ENCODE measurements around the gene SUSD6. TPM values are rescaled to one million over a fixed set of nuclear protein-coding genes. Genes with fewer than 3 reads are reported as not detected.

The SUSD6 gene
- total and polyA plus RNA-seq, 4 donors: 6.8 to 10.8 (median 7.6) TPM

- Histone ChIP-seq H3K9me3 (ENCODE audit: control insufficient read depth in 4 of 4, low read length in 3 of 4) (no peaks in the 10 kb centered on the region), H3K9ac (ENCODE audit: low read depth in 1 of 2, low read length in 2 of 2) (no peak overlapping the region), H3K36me3 (ENCODE audit: control insufficient read depth in 4 of 4, insufficient read depth in 3 of 4, low read depth in 1 of 4, low read length in 3 of 4) (no peaks in the 10 kb centered on the region), H3K27ac (ENCODE audit: low read depth in 1 of 2, low read length in 2 of 2) (no peak overlapping the region), H3K27me3 (ENCODE audit: control insufficient read depth in 4 of 4, insufficient read depth in 4 of 4, low read length in 3 of 4) (peaks cover 4 to 16% (median 8%) of the 10 kb centered on the region in 4 donors), H3K4me3 (ENCODE audit: low read depth in 1 of 3, low read length in 3 of 3) (peak overlapping the region in 2 of 3 donors; percentile 48 to 55), H3K4me1 (ENCODE audit: control insufficient read depth in 4 of 4, insufficient read depth in 4 of 4, low read length in 3 of 4) (peaks cover 8 to 33% (median 15%) of the 10 kb centered on the region in 4 donors)
- whole genome bisulfite sequencing: 16% methylated on average over 62 of the region's 62 CpGs
- TF ChIP-seq RXRA (IDR thresholded peaks at IDR 0.05) (no peak), NR2F2 (IDR thresholded peaks at IDR 0.05) (no peak), EGR1 (IDR thresholded peaks at IDR 0.05; ENCODE audit: low read depth in 2 of 2) (no peak), MAX (IDR thresholded peaks at IDR 0.05) (no peak), SP1 (IDR thresholded peaks at IDR 0.05) (no peak), GABPA (IDR thresholded peaks at IDR 0.05 in 1 of 2, conservative IDR thresholded peaks at IDR 0.05 in 1 of 2) (no peak)
- no peak for DNase-seq (ENCODE audit: low spot score)
Measured at GRCh38 chr14:69571449-69572029, 39.9 kb upstream of the SUSD6 start.

GRCh38 chr14:69572030-69572840 lies 39.2 kb upstream of the SUSD6 start:
- Histone ChIP-seq H3K27ac (ENCODE audit: low read depth in 1 of 2, low read length in 2 of 2) (no peak overlapping the region), H3K9me3 (ENCODE audit: control insufficient read depth in 4 of 4, low read length in 3 of 4) (no peaks in the 10 kb centered on the region), H3K4me3 (ENCODE audit: low read depth in 1 of 3, low read length in 3 of 3) (peak overlapping the region in 2 of 3 donors; percentile 48 to 55), H3K36me3 (ENCODE audit: control insufficient read depth in 4 of 4, insufficient read depth in 3 of 4, low read depth in 1 of 4, low read length in 3 of 4) (no peaks in the 10 kb centered on the region), H3K4me1 (ENCODE audit: control insufficient read depth in 4 of 4, insufficient read depth in 4 of 4, low read length in 3 of 4) (peaks cover 8 to 33% (median 15%) of the 10 kb centered on the region in 4 donors), H3K27me3 (ENCODE audit: control insufficient read depth in 4 of 4, insufficient read depth in 4 of 4, low read length in 3 of 4) (peaks cover 4 to 16% (median 8%) of the 10 kb centered on the region in 4 donors), H3K9ac (ENCODE audit: low read depth in 1 of 2, low read length in 2 of 2) (no peak overlapping the region)
- TF ChIP-seq YY1 (IDR thresholded peaks at IDR 0.05): no peak
- no peak for TF ChIP-seq EGR1 (IDR thresholded peaks at IDR 0.05; ENCODE audit: low read depth in 2 of 2)
- TF ChIP-seq SP1 (IDR thresholded peaks at IDR 0.05): no peak
- no peak for TF ChIP-seq REST (IDR thresholded peaks at IDR 0.05)
- TF ChIP-seq CTCF (IDR thresholded peaks at IDR 0.05; ENCODE audit: low read depth, low read length, missing input control): no peak
- DNase-seq (ENCODE audit: low spot score): peak; percentile 46
- 10% methylated on average over 112 of the region's 112 CpGs for WGBS

- H3K9me3 ChIP-seq (ENCODE audit: control insufficient read depth in 4 of 4, low read length in 3 of 4): no peaks in the 10 kb centered on the region
- H3K36me3 ChIP-seq (ENCODE audit: control insufficient read depth in 4 of 4, insufficient read depth in 3 of 4, low read depth in 1 of 4, low read length in 3 of 4): no peaks in the 10 kb centered on the region
- H3K4me3 ChIP-seq (ENCODE audit: low read depth in 1 of 3, low read length in 3 of 3): peak overlapping the region in 1 of 3 donors; percentile 48
- no peak overlapping the region for H3K9ac ChIP-seq (ENCODE audit: low read depth in 1 of 2, low read length in 2 of 2)
- 20% methylated on average over 40 of the region's 40 CpGs for WGBS
- peaks cover 8 to 33% (median 15%) of the 10 kb centered on the region in 4 donors for H3K4me1 ChIP-seq (ENCODE audit: control insufficient read depth in 4 of 4, insufficient read depth in 4 of 4, low read length in 3 of 4)
- no peak overlapping the region for H3K27ac ChIP-seq (ENCODE audit: low read depth in 1 of 2, low read length in 2 of 2)
- peaks cover 4 to 16% (median 8%) of the 10 kb centered on the region in 4 donors for H3K27me3 ChIP-seq (ENCODE audit: control insufficient read depth in 4 of 4, insufficient read depth in 4 of 4, low read length in 3 of 4)
- no peak for DNase-seq (ENCODE audit: low spot score)
- no peak for TF ChIP-seq HNF4G (IDR thresholded peaks at IDR 0.05)
- TF ChIP-seq REST (IDR thresholded peaks at IDR 0.05): no peak
- no peak for TF ChIP-seq RAD21 (IDR thresholded peaks at IDR 0.05)
- no peak for TF ChIP-seq SP1 (IDR thresholded peaks at IDR 0.05)
- TF ChIP-seq ZBTB33 (IDR thresholded peaks at IDR 0.05): no peak
- TF ChIP-seq FOXA2 (IDR thresholded peaks at IDR 0.05): no peak
- no peak for TF ChIP-seq RXRA (IDR thresholded peaks at IDR 0.05)
- TF ChIP-seq NR2F2 (IDR thresholded peaks at IDR 0.05): no peak
- no peak for TF ChIP-seq MAX (IDR thresholded peaks at IDR 0.05)
- no peak for TF ChIP-seq YY1 (IDR thresholded peaks at IDR 0.05)
Measured at GRCh38 chr14:69572841-69573135, 38.6 kb upstream of the SUSD6 start.

Measured in liver (tissue), 9 donors.